GM12892 (cell line): ENCODE results near the gene FREM1.
"Not testable (repeated sequence)": the region's sequence is repeated elsewhere in the genome, so short reads cannot be mapped to it uniquely, and the experiment has no call there.

ENCODE experiments used
- DNase-seq: peaks from one replicate; pipeline ENCODE4 v3.0.0; 2011; ENCODE audit not compliant: insufficient read length
- FAIRE-seq: peaks from 2 replicates; lab custom pipeline; 2011; peaks lifted over from hg19 to GRCh38; lab: Jason Lieb, UNC
- POLR2A ChIP-seq: IDR thresholded peaks from 2 replicates; pipeline ENCODE4 v1.6.1; 2011; ENCODE audit warnings: low read depth, low read length, control low read depth
- POLR2AphosphoS5 ChIP-seq: IDR thresholded peaks from 2 replicates; pipeline ENCODE4 v1.6.1; 2011; ENCODE audit warnings: low read depth, low read length, control low read depth
- TAF1 ChIP-seq: IDR thresholded peaks from 2 replicates; pipeline ENCODE4 v1.6.1; 2011; ENCODE audit warnings: low read depth, mild to moderate bottlenecking, control low read depth, low read length, borderline replicate concordance

Gene FREM1

GRCh38 chr9:14932641-14933040 lies 22.4 kb upstream of the FREM1 start:
- no peak for DNase-seq
- no peak for TF ChIP-seq POLR2AphosphoS5
- no peak for TF ChIP-seq POLR2A
- TF ChIP-seq TAF1 = no peak
- FAIRE-seq = no peak

- DNase-seq = no peak
- no peak for TF ChIP-seq TAF1
- TF ChIP-seq POLR2A = no peak
- TF ChIP-seq POLR2AphosphoS5 = no peak
- FAIRE-seq = no peak
These were observed 22.0 kb upstream of the FREM1 start for GRCh38 chr9:14932231-14932630.

- TF ChIP-seq TAF1 = no peak
- no peak for TF ChIP-seq POLR2AphosphoS5
- TF ChIP-seq POLR2A = no peak
- FAIRE-seq (no peak), DNase-seq (no peak)
These were observed 16.9 kb upstream of the FREM1 start for GRCh38 chr9:14926941-14927624.

DNA sequence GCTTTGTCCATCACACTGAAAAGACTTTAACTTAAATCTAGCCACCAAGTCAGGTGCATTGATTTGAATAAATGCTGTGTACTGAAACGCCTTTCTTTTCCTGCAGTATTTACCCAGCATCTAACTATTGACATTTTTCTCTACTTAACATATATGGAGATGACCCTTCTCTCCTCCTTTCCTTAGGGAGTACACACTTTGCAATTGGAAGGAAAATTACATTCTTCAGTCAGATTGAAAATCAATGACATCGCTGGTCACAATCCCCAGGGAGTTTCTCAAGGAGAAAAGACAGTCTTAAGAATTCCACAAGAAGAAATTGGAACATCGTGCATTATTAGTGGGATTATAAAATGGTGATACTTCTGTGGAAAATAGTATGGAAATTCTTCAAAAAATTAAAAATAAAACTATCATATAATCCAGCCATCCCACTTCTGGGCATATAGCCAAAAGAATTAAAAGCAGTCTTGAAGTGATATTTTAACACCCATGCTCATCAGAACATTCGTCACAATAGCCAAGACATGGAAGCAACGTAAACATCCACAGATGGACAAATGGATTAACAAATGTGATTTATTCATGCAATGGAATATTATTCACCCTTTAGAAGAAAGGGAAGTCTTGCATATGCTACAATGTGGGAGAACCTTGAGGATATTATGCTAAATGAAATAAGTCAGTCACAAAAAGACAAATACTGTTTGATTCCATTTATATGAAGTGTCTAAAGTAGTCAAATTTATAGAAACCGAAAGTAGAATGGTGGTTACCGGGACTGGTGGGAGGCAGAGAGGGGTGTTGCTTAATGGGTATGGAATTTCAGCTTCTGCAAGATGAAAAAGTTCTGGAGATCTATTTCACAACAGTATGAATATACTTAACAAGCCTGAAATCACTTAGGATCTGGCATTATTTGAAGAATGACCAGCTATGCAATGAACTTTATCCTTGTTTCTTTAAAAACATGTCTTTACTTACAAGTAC lies 14.3 kb upstream of the FREM1 start:
- DNase-seq (no peak), FAIRE-seq (no peak)
- TF ChIP-seq TAF1 (no peak), POLR2AphosphoS5 (no peak), POLR2A (no peak)

DNA sequence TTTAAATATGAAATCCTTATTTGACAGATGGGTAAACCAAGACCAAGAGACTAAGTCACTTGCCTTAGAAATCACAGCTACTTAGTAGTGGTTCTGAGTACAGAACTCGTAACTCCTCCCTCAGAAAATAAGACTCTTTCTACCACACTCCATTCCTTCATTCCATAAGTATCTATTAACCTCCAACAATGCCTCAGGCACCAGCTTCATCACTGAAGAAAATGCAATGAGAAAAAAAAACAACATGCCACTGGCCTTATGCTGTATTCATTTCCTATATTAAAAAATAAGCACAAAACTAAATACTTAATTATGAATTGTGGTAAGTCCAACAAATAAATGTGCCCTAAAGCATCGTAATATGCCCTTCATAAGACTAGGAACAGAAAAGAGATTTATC lies 13.5 kb upstream of the FREM1 start:
- DNase-seq (no peak), FAIRE-seq (no peak)
- TF ChIP-seq POLR2A (no peak), POLR2AphosphoS5 (no peak), TAF1 (no peak)

GRCh38 chr9:14920805-14921204 lies 10.6 kb upstream of the FREM1 start:
- not testable (repeated sequence) for DNase-seq, FAIRE-seq

- DNase-seq = no peak
- no peak for TF ChIP-seq POLR2A
- no peak for TF ChIP-seq TAF1
- TF ChIP-seq POLR2AphosphoS5 = no peak
- no peak for FAIRE-seq
These were observed 3.1 kb upstream of the FREM1 start for GRCh38 chr9:14913366-14913765.

DNA sequence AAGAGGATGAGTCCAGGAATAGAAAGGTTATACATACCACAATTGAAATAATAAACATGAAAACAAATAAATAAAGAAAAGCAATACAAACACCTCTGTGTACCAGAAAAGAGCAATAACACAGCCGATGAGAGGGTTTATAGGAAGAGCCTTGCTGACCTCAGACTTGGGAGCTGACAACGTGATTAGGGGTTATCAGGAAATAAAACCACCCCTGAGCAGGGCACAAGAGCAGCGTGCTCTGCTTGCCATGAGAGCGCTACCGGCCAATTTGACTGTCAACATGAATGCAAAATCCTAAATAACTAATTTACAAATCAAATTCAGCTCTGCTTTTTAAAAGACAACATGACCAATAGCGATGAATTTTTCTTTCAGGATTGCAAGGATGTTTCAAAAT lies 2.6 kb upstream of the FREM1 start:
- no peak for FAIRE-seq

GRCh38 chr9:14911046-14911445 lies 818 bp upstream of the FREM1 start:
- TF ChIP-seq POLR2AphosphoS5 = no peak
- no peak for TF ChIP-seq TAF1
- TF ChIP-seq POLR2A = no peak
- DNase-seq (no peak), FAIRE-seq (no peak)

More for the DNA sequence above, 2.6 kb upstream of the FREM1 start:
- DNase-seq = no peak
- TF ChIP-seq POLR2A (no peak), POLR2AphosphoS5 (no peak), TAF1 (no peak)

DNA sequence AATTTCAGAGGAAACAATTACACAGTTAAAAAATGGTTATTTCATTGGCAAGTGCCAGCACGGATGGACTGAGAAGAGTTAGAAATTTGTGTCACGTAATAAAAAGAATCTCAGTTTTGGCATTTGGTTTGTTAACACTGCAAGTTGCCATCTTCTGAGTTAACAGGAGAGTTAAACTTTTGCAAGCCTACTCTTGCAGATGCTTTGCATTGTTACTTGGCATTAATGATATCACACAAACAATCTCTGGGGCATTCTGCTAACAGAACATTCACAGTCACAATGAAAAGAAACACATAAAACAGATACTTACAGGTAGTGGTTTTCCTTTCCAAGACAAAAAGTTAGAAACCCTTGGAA lies 647 bp downstream of the FREM1 start:
- DNase-seq (no peak), FAIRE-seq (no peak)
- TF ChIP-seq POLR2AphosphoS5 (no peak), POLR2A (no peak), TAF1 (no peak)

DNA sequence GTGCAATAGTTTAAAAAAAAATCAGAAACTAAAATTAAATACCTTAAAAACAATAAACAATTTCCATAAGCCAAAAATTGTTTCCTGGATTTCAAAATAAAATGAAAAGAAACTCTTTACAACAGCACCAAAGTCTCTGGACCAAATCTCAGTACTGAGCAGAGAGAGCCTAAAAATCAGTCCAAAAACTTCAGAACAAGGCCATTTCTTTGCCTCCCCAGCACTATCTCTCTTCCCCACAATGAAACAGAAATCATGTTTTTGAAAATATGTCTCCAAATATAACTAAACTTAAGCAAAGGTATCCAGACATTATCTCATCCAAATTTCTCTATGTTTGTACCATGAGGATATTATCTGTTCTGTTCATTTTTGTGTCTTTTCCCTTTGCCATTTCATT lies 1.0 kb downstream of the FREM1 start:
- DNase-seq = no peak
- no peak for FAIRE-seq
- TF ChIP-seq TAF1 (no peak), POLR2A (no peak), POLR2AphosphoS5 (no peak)

DNA sequence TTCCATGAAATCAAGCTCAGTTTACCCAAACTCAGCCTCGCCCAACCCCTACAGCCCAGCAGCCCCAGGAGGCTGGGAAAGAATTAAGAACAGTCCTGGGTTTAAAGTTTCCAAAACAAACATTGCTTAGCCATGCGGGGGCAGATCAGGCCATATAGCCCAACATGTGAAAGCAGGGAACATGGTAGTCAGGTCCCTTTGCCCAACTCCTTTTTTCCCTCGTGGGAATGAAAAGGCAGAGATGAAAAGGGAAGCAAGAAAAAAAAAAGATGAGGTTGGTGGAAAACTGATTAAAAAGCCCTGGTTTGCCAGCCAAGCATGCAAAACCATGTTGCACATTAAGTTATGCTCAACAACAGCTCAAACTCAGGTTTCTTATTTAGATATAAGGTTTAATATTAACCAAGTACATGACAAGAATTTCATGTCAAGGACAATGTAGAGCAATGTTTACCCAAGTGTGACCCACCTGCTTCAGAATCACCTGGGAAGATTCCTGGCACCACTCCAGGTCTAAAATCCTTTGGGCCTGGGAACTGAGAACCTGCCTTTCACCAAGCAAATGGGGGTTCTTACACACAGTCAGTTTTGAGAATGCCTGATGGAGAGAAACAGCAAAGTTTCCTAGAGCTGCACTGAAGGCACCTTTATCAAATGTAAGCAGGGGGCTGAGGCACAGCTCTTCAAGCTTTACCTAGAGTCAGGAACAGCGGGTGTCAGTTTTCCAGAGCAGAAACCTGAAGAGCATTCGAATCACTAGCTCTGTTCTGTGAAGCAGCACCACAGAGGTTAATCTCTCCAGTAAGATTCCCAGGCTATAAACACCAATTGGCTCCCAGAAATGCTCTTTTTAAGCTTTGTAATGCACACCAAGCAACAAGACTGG lies 1.7 kb downstream of the FREM1 start:
- DNase-seq (no peak), FAIRE-seq (no peak)
- TF ChIP-seq TAF1 (no peak), POLR2A (no peak), POLR2AphosphoS5 (no peak)
